Measurements from ENCODE around the gene BCL11B. TPM values are rescaled to one million over a fixed set of nuclear protein-coding genes. Genes with fewer than 3 reads are reported as not detected.

BCL11B gene
- total and polyA plus RNA-seq, 9 of the 15 experiments (the other 6 are each of a cell fraction or from before 2014, with no cell fraction given): 0.09 TPM; not detected in 8

DNA sequence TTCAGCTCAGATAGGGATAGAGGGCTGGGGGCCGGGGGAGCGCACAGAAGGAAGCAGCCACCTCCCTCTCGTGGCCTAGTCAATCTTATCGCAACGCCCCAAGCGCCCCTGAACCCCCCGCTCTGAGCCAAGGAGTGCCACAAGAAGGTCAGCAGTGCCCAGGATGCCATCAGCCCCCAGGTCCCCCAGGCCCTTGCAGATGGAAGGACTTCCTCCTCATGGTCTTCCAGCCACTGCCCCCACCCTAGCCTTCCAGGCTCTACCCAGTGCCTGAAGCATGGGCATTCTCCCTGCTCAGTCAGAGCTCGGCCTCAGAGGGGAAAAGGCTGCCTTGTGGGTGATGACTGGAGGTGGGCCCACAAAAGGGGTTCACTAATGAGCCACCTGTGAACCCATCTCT is 68.2 kb downstream of the BCL11B start:
- 0% methylated on average over 4 of the region's 8 CpGs for WGBS (ENCODE audit: insufficient coverage, low coverage, missing lambda C conversion rate)
- POLR2A ChIA-PET: interaction anchor here (0.5 kb wide), 1 partner anchor 22 kb away, joined by 3 read pairs; no protein-coding TSS in a partner anchor
- H3K36me3 ChIP-seq (ENCODE audit: control insufficient read depth, insufficient read depth, low read length): no peaks in the 10 kb centered on the region
- intact Hi-C loops (cut with micrococcal nuclease) (no loop called here), in situ Hi-C loops (cut with MboI) (no loop called here)
- TF ChIP-seq ZNF778 (CRISPR knock-in tag; IDR thresholded peaks at IDR 0.05): no peak
- no peak for TF ChIP-seq ZNF263 (CRISPR knock-in tag; IDR thresholded peaks at IDR 0.05; ENCODE audit: borderline replicate concordance)
- TF ChIP-seq ZNF253 (CRISPR knock-in tag; conservative IDR thresholded peaks at IDR 0.05): no peak
- no peak for TF ChIP-seq MAFF (IDR thresholded peaks at IDR 0.05; ENCODE audit: low read length)
- TF ChIP-seq CXXC5 (CRISPR knock-in tag; IDR thresholded peaks at IDR 0.05): no peak
- no peak for TF ChIP-seq HMBOX1 (IDR thresholded peaks at IDR 0.05)
- no peak for TF ChIP-seq ZNF780A (CRISPR knock-in tag; IDR thresholded peaks at IDR 0.05)
- TF ChIP-seq TCF3 (CRISPR knock-in tag; IDR thresholded peaks at IDR 0.05): no peak
- no peak for TF ChIP-seq ZNF316 (IDR thresholded peaks at IDR 0.05)
- TF ChIP-seq ZFP36 (IDR thresholded peaks at IDR 0.05; ENCODE audit: low read depth, low read length, partially characterized antibody): no peak
- no peak for TF ChIP-seq JUND (IDR thresholded peaks at IDR 0.05; ENCODE audit: borderline replicate concordance, low read depth, low read length)
- TF ChIP-seq JUND (tag; IDR thresholded peaks at IDR 0.05; ENCODE audit: borderline replicate concordance, low read depth, low read length): no peak
- TF ChIP-seq ZNF134 (CRISPR knock-in tag; conservative IDR thresholded peaks at IDR 0.05): no peak
- TF ChIP-seq TEAD4 (IDR thresholded peaks at IDR 0.05; ENCODE audit: low read length): no peak
- no peak for TF ChIP-seq TEAD4 (CRISPR knock-in tag; IDR thresholded peaks at IDR 0.05; ENCODE audit: borderline replicate concordance)
- no peak for TF ChIP-seq MCM7 (IDR thresholded peaks at IDR 0.05)
- TF ChIP-seq SMARCA4 (IDR thresholded peaks at IDR 0.05): no peak
- CTCF ChIA-PET (ENCODE audit: low intra/inter-chr PET ratio): no interaction called here
- H3K4me3 ChIP-seq: no peak overlapping the region
- no peaks in the 10 kb centered on the region; the same call in 1 of the 2 replicates for H4K20me1 ChIP-seq (replicated peaks; ENCODE audit: control insufficient read depth, insufficient read depth, low read length)
- DNase-seq (ENCODE audit: extremely low read depth in 1 of 4, low spot score in 3 of 4) (no peak), ATAC-seq (no peak), FAIRE-seq (no peak)
- peaks cover 0 to 2% of the 10 kb centered on the region in 2 experiments; a peak in 1 of 5 replicates for H3K27me3 ChIP-seq (ENCODE audit: control insufficient read depth in 2 of 2, insufficient read depth in 2 of 2, low read length in 2 of 2)
- no peaks in the 10 kb centered on the region for H3K9me1 ChIP-seq (ENCODE audit: control insufficient read depth, insufficient read depth, low read length)
- H3K27ac ChIP-seq (ENCODE audit: extremely low read depth, low read depth, low read length): no peak overlapping the region
- H3K4me2 ChIP-seq (ENCODE audit: insufficient read depth, low read length): no peak overlapping the region
- H3K9ac ChIP-seq (ENCODE audit: insufficient read depth in 1 of 2, low read depth in 2 of 2, low read length in 2 of 2): no peak overlapping the region
- no peak overlapping the region for H2AFZ ChIP-seq (ENCODE audit: low read depth, low read length)
- H3K4me1 ChIP-seq (replicated peaks in 1 of 2; ENCODE audit: control insufficient read depth in 2 of 2, insufficient read depth in 2 of 2, low read length in 2 of 2): no peaks in the 10 kb centered on the region
- BruUV-seq (replicated peaks): no TSS peak
- H3K79me2 ChIP-seq (ENCODE audit: control insufficient read depth, insufficient read depth, low read length): no peaks in the 10 kb centered on the region
- no peaks in the 10 kb centered on the region for H3K9me3 ChIP-seq (replicated peaks; ENCODE audit: control insufficient read depth, insufficient read depth, low read depth, low read length)
